Loucy (cell line): ENCODE results near the gene CDH13.

Experiments
- H2AFZ ChIP-seq: fragments of 200-600 bp; sonication (generic); 2 replicates; pipeline ENCODE4 v1.6.0; 2016; ENCODE audit warnings: antibody characterized with exemption, mild to moderate bottlenecking, low read length, moderate library complexity
- H3F3A ChIP-seq: fragments of 200-600 bp; 2 replicates; pipeline ENCODE4 v1.6.0; 2016; ENCODE audit warnings: antibody characterized with exemption, low read depth, mild to moderate bottlenecking
- H3K27me3 ChIP-seq: fragments of 200-600 bp; sonication (generic); 2 replicates; pipeline ENCODE4 v1.6.1; 2014; ENCODE audit warnings: low read length, mild to moderate bottlenecking; ENCODE audit not compliant: insufficient read depth, poor library complexity, severe bottlenecking
- H3K36me3 ChIP-seq: fragments of 200-600 bp; sonication (generic); 2 replicates; pipeline ENCODE4 v1.6.1; 2016; ENCODE audit warnings: low read length; ENCODE audit not compliant: insufficient read depth
- H3K4me1 ChIP-seq: fragments of 200-600 bp; sonication (generic); 2 replicates; pipeline ENCODE4 v1.5.1; 2014; ENCODE audit warnings: low read length, mild to moderate bottlenecking; ENCODE audit not compliant: insufficient read depth, poor library complexity, severe bottlenecking
- H3K4me2 ChIP-seq: fragments of 200-600 bp; sonication (generic); 2 replicates; pipeline ENCODE4 v1.6.0; 2014; ENCODE audit warnings: antibody characterized with exemption, low read length, low read depth, mild to moderate bottlenecking; ENCODE audit not compliant: poor library complexity, severe bottlenecking
- H3K4me3 ChIP-seq: fragments of 200-600 bp; sonication (generic); 2 replicates; pipeline ENCODE4 v1.5.1; 2014; ENCODE audit warnings: low read length, mild to moderate bottlenecking, mixed read lengths; ENCODE audit not compliant: poor library complexity, severe bottlenecking
- H3K79me2 ChIP-seq: fragments of 200-600 bp; sonication (generic); 2 replicates; pipeline ENCODE4 v1.6.1; 2014; ENCODE audit warnings: low read length; ENCODE audit not compliant: insufficient read depth
- H3K9ac ChIP-seq: fragments of 200-600 bp; sonication (generic); 2 replicates; pipeline ENCODE4 v1.6.0; 2014; ENCODE audit warnings: mild to moderate bottlenecking, low read depth, low read length, moderate library complexity; ENCODE audit not compliant: poor library complexity, severe bottlenecking
- H3K9me2 ChIP-seq: fragments of 200-600 bp; sonication (generic); replicated peaks from 2 replicates; pipeline ENCODE4 v1.6.1; 2016; ENCODE audit warnings: low read depth, low read length, mixed read lengths
- H3K9me3 ChIP-seq: fragments of 200-600 bp; sonication (generic); 2 replicates; pipeline ENCODE4 v1.6.1; 2014; ENCODE audit warnings: mild to moderate bottlenecking, antibody characterized with exemption, low read length, low read depth; ENCODE audit not compliant: insufficient read depth
- H4K20me1 ChIP-seq: fragments of 200-600 bp; sonication (generic); 2 replicates; pipeline ENCODE4 v1.6.0; 2014; ENCODE audit warnings: antibody characterized with exemption, low read length, mild to moderate bottlenecking; ENCODE audit not compliant: insufficient read depth, poor library complexity, severe bottlenecking
- EZH2phosphoT487 ChIP-seq: fragments of 200-600 bp; IDR thresholded peaks from 2 replicates; pipeline ENCODE4 v1.6.1; 2018; ENCODE audit warnings: antibody characterized with exemption, mild to moderate bottlenecking, moderate library complexity, borderline replicate concordance
- TF ChIP-seq, protein P1 (sequence below): fragments of 200-600 bp; sonication (generic); conservative IDR thresholded peaks from 2 replicates; pipeline ENCODE4 v1.5.1; 2014; ENCODE audit warnings: mild to moderate bottlenecking, antibody characterized with exemption, low read length

Gene CDH13

DNA sequence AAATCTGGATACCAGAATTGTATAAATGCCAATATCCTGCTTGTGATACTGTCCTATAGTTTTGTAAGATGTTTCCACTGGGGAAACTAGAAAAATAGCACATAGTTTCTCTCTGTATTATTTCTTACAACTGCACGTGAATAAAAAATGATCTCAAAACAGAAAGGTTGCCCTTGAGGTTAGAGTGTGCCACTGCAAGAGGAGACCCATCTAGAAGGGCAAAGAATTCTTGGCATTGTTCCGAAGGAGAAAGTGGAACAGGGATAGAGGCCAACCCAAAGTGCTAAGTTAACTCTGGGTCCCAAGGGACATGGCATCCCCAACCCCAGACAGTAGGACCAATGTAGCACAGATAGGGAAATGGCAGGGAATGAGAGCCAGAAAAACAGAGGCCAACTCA lies 703.5 kb downstream of the CDH13 start:
- no peaks in the 10 kb centered on the region for H4K20me1 ChIP-seq
- H3K79me2 ChIP-seq, result no peaks in the 10 kb centered on the region
- H3K9me2 ChIP-seq, result no peaks in the 10 kb centered on the region
- H3K36me3 ChIP-seq, result no peaks in the 10 kb centered on the region
- no peak overlapping the region for H2AFZ ChIP-seq
- no peaks in the 10 kb centered on the region for H3K4me1 ChIP-seq
- H3K4me3 ChIP-seq, result no peak overlapping the region
- H3K9ac ChIP-seq, result no peak overlapping the region
- H3F3A ChIP-seq, result no peaks in the 10 kb centered on the region
- TF ChIP-seq, protein P1, sequence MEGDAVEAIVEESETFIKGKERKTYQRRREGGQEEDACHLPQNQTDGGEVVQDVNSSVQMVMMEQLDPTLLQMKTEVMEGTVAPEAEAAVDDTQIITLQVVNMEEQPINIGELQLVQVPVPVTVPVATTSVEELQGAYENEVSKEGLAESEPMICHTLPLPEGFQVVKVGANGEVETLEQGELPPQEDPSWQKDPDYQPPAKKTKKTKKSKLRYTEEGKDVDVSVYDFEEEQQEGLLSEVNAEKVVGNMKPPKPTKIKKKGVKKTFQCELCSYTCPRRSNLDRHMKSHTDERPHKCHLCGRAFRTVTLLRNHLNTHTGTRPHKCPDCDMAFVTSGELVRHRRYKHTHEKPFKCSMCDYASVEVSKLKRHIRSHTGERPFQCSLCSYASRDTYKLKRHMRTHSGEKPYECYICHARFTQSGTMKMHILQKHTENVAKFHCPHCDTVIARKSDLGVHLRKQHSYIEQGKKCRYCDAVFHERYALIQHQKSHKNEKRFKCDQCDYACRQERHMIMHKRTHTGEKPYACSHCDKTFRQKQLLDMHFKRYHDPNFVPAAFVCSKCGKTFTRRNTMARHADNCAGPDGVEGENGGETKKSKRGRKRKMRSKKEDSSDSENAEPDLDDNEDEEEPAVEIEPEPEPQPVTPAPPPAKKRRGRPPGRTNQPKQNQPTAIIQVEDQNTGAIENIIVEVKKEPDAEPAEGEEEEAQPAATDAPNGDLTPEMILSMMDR, result no peak
- no peak for TF ChIP-seq EZH2phosphoT487
- H3K9me3 ChIP-seq, result no peaks in the 10 kb centered on the region
- H3K27me3 ChIP-seq, result no peaks in the 10 kb centered on the region
- no peak overlapping the region for H3K4me2 ChIP-seq

DNA sequence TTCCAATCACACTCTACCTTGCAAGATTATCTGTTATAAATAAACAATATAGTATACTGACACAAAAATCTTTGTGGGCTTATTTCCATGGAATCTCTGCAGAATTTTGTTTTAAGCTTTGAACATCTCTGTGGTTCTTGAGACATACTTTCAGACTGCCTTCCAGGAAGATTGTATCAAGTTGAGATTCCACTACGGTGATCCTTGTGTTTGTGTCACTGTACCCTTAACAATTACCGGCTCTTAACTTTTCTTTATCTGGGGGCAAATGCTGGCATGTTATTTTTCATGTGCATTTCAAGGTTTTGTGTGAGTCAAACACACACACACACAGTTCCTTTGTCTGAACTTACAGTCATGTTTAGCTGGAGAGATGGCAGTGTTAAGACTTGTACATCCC lies 708.3 kb downstream of the CDH13 start:
- no peaks in the 10 kb centered on the region for H3K4me1 ChIP-seq
- no peaks in the 10 kb centered on the region for H3K79me2 ChIP-seq
- no peaks in the 10 kb centered on the region for H4K20me1 ChIP-seq
- H3K4me2 ChIP-seq, result no peak overlapping the region
- H3F3A ChIP-seq, result no peaks in the 10 kb centered on the region
- H3K9ac ChIP-seq, result no peak overlapping the region
- TF ChIP-seq, protein P1, result no peak
- no peak for TF ChIP-seq EZH2phosphoT487
- no peaks in the 10 kb centered on the region for H3K27me3 ChIP-seq
- no peak overlapping the region for H2AFZ ChIP-seq
- H3K4me3 ChIP-seq, result no peak overlapping the region
- H3K9me2 ChIP-seq, result no peaks in the 10 kb centered on the region; the same call in 1 of the 2 replicates
- H3K9me3 ChIP-seq, result no peaks in the 10 kb centered on the region
- H3K36me3 ChIP-seq, result no peaks in the 10 kb centered on the region

- Histone ChIP-seq H3K79me2 (no peaks in the 10 kb centered on the region), H3K4me2 (no peak overlapping the region), H3K4me3 (no peak overlapping the region), H3K27me3 (no peaks in the 10 kb centered on the region), H3F3A (no peaks in the 10 kb centered on the region), H3K36me3 (no peaks in the 10 kb centered on the region), H3K9ac (no peak overlapping the region), H3K4me1 (no peaks in the 10 kb centered on the region), H2AFZ (no peak overlapping the region), H3K9me2 (no peaks in the 10 kb centered on the region; the same call in 1 of the 2 replicates), H3K9me3 (no peaks in the 10 kb centered on the region), H4K20me1 (no peaks in the 10 kb centered on the region)
- TF ChIP-seq, protein P1, result no peak
- no peak for TF ChIP-seq EZH2phosphoT487
Observed at GRCh38 chr16:83336603-83337002, 709.8 kb downstream of the CDH13 start.
